Medulla oblongata (tissue), 1 donor: ENCODE data around the gene PLAC8.
"Not testable (repeated sequence)": the region's sequence is repeated elsewhere in the genome, so short reads cannot be mapped to it uniquely, and the experiment has no call there.

Experiments
- DNase-seq: peaks from one replicate; pipeline ENCODE4 v3.0.0-alpha.2; 2015; ENCODE audit errors: extremely low spot score

The PLAC8 gene, protein sequence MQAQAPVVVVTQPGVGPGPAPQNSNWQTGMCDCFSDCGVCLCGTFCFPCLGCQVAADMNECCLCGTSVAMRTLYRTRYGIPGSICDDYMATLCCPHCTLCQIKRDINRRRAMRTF

DNA sequence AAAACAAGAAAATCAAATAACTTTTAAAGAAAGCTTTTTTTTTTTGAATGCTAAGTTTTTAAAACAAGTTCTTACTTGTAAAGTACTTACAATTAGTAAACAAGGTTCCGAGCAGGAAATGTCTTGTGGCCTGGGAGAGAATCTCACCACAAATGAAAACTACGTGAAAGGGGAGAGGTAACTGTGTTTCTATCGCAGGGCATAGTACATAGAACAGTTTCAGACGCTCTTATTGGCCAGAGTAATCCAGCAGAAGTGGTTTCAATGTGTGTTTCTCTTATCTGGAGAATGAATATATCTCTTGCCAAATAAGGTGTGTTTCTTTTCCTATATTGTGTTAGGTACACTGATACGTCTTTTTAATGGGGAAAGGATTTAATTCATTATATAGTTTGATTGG lies at the start of gene PLAC8:
TSS of gene PLAC8 (minus strand) at position 154 of the 400 bp plus-strand sequence. CDS start 6,808 bp downstream, outside the sequence.
- DNase-seq: no peak

DNA sequence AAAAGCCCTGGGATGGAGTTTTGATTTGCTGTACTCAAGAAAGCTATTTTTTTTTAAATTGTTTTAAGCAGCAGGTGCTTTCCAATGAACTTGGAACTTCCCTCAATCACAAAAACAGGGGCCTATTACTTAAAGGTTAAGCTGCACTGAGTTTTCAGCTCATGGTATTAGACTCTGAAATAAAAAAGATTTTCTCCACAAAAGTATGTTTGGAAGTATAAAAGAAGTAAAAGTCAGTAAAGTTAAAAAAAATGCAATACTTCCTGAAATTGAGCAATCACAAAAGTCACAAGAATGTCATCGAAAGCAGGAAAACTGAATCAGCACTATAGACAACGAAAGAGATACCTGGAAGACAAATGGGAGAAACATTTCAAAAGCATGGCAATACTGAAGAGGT lies 38.9 kb upstream of the PLAC8 start:
- DNase-seq: peak; percentile 22

- no peak for DNase-seq
Measured at GRCh38 chr4:83152746-83153145, 38.2 kb upstream of the PLAC8 start.

- no peak for DNase-seq
Measured at GRCh38 chr4:83151651-83152050, 37.1 kb upstream of the PLAC8 start.

- no peak for DNase-seq
Measured at GRCh38 chr4:83150653-83151330, 36.3 kb upstream of the PLAC8 start.

DNA sequence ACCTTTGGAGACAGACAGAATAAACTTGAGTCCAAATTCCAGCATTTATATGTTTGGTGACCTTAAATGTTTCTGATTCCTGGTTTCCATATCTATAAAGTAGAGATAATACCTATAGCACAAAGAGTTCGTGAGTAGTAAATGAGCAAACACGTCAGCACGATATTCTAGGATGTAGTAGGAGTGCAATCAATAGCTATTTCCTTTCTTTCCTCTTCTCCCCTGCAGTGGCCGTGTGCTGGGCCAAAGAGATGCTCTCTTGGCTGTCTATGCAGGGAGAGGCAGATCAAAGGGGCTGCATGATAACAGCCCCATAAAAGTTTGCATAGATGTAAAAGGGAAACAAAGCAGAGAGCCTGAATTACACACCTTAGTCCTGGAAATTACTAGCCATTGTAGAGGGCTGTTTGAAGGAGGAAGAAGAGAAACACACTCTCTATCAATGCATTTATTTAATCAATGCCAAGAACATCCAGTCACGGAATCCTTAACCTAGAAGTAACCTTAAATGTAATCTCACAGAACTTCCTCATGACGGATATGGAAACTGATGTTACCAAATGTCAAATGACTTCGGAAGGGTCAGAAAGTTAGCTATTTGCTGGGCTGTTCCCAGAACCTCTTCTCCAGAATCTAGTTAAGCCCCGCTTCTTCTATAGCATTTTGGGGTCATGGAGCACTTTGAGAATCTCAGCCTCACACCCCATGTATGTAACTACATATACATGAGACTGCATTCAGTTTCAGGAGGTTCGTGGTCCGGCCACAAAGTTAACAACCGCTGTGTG lies 35.5 kb upstream of the PLAC8 start:
- peak; percentile 24 for DNase-seq

DNA sequence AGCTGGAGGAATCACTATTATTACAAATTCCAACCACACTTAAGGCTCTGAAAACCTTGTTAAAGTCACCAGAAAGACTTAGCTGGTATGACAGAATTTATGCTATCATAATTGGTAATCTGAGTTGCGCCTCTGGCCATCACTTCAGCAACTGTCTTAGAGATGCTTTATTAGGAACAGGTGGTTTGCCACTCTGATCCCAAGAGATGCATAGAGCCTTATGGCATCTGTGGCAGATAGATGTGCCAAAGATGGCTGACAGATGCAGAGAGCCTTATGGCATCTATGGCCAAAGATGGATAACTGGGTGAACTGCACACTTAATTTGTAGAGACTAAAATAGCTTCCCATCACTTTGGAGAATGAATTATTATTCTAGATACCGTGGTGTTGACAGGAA lies 32.3 kb upstream of the PLAC8 start:
- DNase-seq: no peak

DNA sequence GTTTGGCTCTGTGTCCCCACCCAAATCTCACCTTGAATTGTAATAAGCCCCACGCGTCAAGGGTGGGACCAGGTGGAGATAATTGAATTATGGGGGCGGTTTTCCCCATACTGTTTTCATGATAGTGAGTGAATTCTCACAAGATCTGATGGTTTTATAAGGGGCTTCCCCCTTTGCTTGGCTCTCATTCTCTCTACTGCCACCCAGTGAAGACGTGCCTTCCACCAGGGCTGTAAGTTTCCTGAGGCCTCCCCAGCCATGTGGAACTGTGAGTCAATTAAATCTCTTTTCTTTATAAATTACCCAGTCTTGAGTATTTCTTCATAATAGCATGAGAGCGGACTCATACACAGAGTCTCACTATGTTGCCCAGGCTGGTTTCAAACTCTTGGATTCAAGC lies 31.2 kb upstream of the PLAC8 start:
- not testable (repeated sequence) for DNase-seq

DNA sequence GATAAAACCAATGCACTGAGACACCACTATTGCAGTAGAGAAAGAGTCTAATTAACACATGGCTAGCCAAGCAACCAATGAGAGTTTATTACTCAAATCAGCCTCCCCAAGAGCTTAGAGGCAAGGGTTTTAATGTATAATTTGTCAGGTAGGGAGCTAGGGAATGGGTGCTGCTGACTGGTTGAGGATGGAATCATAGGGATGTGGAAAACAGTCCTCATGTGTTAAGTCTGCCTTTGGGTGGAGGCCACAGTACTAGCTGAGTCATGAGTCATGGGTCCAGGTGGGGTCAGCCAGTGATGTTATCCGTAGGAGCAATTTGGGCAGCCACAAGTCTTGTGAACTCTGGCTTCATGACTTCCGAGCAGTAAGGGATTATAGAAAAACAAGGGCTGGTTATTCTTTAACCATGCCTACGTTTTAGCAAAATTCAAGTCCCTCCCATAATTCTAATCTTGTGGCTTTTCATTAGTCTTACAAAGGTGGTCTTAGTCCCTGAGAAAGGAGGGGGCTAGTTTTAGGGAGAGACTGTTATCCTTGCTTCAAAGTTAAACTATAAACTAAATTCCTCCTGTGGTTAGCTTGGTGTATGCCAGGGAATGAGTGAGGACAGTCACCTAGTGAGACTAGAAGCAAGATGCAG lies 25.1 kb upstream of the PLAC8 start:
- no peak for DNase-seq

GRCh38 chr4:83138946-83139345 lies 24.4 kb upstream of the PLAC8 start:
- DNase-seq: no peak

GRCh38 chr4:83132065-83132464 lies 17.5 kb upstream of the PLAC8 start:
- DNase-seq: no peak

GRCh38 chr4:83129264-83129663 lies 14.7 kb upstream of the PLAC8 start:
- DNase-seq: no peak

- DNase-seq: no peak
Measured at GRCh38 chr4:83128240-83128929, 13.9 kb upstream of the PLAC8 start.

DNA sequence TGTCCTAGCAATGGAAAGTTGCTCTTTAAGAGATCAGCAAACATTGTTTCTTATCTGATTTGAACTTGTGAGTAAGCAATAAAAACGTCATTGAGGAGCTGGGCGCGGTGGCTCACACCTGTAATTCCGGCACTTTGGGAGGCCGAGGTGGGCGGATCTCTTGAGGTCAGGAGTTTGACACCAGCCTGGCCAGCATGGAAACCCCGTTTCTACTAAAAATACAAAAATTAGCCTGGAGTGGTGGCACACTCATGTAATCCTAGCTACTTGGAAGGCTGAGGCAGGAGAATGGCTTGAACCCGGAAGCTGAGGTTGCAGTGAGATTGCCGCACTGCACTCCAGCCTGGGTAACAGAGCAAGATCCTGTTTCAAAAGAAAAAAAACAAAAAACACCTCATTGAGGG lies 11.2 kb upstream of the PLAC8 start:
- no peak for DNase-seq

DNA sequence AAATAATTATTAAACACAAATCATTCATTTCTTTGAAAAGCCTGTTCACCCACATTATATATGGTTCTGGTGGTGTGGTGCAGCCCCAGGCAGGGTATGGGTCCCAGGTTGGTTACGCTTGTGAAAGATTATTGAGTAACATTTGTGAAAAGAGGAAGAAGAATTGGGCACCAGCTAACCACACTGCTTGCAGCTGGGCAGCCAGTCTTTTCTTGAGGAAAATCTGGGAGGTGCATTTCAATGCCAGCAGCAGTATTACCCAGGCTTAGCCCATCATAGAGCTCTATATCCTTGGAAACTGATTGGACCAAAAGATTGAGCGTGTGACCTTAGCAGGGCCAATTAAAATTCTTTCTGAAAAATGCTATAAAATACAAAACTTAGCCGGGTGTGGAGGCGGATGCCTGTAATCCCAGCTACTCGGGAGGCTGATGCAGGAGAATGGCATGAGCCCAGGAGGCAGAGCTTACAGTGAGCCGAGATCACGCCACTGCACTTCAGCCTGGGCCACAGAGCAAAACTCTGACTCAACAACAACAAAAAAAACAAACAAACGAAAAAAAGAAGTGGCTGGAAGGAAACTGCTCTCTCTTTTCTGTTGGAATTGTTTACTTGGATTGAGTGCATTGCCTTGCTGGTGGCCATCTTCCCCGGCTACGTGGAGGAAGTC lies 9.7 kb upstream of the PLAC8 start:
- peak; percentile 60 for DNase-seq

GRCh38 chr4:83121246-83121645 lies 6.7 kb upstream of the PLAC8 start:
- DNase-seq: no peak

DNA sequence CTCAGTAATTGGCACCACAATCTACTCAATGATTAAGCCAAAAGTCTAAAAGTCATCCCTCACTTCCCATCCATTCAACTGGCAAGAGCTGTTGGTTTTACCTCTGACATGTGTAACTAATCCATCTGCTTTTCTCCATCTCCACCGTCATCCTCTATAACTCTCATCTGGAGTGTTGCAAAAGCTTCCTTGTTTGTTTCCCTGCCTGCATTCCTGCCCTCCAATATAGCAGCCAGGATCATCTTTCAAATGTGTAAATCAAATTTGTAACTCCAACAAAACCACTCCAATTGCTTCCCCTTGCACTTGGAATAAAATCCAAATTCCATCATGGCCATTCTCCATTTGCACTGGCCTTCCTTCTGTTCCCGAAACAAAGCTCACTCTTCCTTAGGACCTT lies 4.3 kb upstream of the PLAC8 start:
- no peak for DNase-seq

DNA sequence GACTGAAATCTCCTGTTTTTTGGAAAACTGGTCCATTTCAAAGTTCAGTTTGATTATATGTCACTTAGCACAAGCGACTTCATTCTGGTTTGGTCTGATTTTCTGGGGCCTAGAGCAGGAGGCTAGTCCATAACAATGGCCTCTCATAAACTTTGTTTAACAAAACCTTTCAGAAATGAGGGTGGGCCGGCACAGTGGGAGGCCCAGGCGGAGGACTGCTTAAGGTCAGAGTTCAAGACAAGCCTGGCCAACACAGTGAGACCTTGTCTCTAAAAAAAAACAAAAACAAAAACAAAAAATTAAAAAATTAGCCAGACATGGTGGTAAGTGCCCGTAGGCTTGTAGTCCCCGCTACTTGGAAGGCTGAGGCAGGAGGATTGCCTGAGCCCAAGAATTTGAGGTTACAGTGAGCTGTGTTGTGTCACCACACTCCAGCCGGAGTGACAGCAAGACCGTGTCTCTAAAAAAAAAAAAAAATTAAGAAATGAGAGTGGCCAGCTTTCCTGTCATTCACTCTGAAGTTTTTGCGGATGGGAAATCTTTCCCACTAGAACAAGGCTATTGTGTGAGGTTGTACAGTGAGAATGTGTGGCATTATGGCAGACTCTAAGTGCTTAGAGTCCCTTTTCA lies 1.2 kb upstream of the PLAC8 start:
- no peak for DNase-seq

DNA sequence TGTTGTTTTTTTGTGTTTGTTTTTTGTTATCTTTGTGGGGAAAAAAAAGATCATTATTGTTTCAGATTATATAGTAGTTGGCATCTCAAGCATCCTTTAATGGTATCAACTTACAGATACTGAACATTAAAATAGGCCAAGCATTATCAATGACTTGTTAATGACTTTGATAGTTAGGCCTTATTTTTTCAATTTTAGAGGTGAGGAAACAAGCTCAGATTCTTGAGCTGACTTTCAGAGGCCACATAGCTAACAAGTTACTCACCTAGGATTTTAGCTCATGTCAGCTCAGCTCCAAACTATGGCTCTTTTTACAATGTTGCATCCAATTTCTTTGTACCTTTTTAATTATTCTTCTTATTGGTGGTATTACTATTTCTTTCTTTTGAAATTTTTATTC lies 471 bp upstream of the PLAC8 start:
- DNase-seq: no peak

DNA sequence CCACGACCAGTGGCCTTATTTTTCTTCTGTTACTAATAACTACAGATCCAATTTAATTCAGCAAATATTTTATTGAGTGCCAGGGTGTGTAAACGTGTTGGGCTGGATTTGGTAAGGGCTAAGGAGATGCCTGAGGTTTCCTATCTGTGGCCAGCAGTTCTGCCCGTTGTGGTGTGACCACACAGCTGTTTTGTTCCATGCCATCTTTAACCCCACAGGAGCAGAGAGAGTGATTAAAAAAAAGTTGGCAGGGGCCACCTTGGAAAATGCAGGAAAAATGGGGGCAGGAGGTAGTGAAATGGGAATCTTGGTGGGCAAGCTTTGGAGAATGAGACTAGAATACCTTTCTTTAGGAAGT lies 1.1 kb downstream of the PLAC8 start:
- DNase-seq: no peak
